GM19395 (cell line): ENCODE results near the gene ADAP1.
"Not testable (repeated sequence)": the region's sequence is repeated elsewhere in the genome, so short reads cannot be mapped to it uniquely, and the experiment has no call there.

Experiments
- ATAC-seq: cut with Tn5 transposase; IDR thresholded peaks from one replicate; pipeline ENCODE4 v1.9.1; 2021; ENCODE audit warnings: mild to moderate bottlenecking, moderate library complexity; ENCODE audit not compliant: unreplicated experiment

The ADAP1 gene, protein sequence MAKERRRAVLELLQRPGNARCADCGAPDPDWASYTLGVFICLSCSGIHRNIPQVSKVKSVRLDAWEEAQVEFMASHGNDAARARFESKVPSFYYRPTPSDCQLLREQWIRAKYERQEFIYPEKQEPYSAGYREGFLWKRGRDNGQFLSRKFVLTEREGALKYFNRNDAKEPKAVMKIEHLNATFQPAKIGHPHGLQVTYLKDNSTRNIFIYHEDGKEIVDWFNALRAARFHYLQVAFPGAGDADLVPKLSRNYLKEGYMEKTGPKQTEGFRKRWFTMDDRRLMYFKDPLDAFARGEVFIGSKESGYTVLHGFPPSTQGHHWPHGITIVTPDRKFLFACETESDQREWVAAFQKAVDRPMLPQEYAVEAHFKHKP

DNA sequence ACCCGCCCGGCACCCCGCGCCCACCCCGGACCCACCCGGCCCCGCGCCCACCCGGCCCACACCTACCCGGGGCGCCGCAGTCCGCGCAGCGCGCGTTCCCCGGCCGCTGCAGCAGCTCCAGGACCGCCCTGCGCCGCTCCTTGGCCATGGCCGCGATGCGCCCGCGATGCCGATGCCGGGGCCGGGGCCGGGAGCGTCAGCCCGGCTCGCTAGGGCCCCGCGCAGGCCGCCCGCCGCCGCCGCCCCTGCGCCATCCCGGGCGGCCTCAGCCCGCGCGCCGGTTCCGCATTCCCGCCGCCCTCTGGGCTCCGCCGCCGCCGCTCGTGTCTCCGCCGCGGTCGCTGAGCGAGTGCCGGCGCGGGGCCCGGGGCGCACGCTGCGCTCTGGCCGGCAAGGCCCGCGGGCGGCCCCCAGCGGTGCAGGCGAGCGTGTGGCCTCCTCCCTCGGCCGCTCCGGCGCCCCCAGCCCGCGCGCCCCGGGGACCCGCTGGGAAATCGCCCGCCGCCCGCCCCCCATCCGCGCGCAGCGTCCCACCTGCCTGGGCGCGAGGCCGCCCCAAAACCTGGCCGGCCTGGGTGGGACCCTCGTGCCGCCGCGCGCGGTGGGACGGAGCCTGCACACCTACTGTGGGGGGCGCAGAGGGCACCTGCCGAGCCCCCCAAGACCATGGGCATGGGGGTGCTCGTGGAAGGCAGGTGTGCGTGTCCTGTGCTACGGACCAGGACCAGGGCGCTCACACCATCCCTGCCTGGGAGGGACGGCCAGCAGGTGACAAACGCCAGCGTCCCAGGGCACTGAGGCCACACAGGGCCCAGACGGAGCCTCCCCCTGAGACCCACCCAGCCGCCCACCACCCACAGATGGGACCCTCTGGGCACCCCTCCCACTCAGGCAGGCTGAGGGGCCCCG is at the start of gene ADAP1:
Gene ADAP1, minus strand, starts transcription at position 351 of the 909 bp plus-strand sequence. Its CDS starts 203 bp downstream, at position 148.
- ATAC-seq: no peak

GRCh38 chr7:1002445-1002844 is 48.0 kb upstream of the ADAP1 start:
- not testable (repeated sequence) for ATAC-seq

DNA sequence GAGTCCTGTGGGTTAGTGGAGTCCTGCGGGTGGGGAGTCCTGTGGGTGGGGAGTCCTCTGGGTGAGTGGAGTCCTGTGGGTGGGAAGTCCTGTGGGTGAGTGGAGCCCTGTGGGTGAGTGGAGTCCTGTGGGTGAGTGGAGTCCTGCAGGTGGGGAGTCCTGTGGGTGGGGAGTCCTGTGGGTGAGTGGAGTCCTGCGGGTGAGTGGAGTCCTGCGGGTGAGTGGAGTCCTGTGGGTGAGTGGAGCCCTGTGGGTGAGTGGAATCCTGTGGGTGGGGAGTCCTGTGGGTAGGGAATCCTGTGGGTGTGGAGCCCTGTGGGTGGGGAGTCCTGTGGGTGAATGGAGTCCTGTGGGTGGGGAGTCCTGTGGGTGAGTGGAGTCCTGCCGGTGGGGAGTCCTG is 47.5 kb upstream of the ADAP1 start:
- ATAC-seq: not testable (repeated sequence)

DNA sequence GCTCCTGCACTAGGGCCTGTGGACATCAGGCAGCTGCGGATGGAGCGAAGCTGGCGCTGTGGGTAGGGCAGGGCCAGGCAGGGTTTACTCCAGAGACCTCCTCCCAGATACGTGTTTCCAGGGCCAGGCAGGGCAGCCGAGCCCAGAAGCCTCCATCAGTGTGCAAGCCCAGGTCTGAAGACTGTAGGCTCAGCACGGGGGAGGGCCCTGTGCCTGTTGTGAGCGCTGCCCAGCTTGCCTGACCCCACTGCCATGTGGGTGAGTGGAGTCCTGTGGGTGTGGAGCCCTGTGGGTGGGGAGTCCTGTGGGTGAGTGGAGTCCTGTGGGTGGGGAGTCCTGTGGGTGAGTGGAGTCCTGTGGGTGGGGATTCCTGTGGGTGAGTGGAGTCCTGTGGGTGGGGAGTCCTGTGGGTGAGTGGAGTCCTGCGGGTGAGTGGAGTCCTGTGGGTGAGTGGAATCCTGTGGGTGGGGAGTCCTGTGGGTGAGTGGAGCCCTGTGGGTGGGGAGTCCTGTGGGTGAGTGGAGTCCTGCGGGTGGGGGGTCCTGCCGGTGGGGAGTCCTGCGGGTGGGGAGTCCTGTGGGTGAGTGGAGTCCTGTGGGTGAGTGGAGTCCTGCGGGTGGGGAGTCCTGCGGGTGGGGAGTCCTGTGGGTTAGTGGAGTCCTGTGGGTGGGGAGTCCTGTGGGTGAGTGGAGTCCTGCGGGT is 46.7 kb upstream of the ADAP1 start:
- ATAC-seq: not testable (repeated sequence)

GRCh38 chr7:999941-1000935 is 45.8 kb upstream of the ADAP1 start:
- ATAC-seq: no peak

GRCh38 chr7:999149-999879 is 44.8 kb upstream of the ADAP1 start:
- ATAC-seq: no peak

GRCh38 chr7:997404-998395 is 43.2 kb upstream of the ADAP1 start:
- ATAC-seq: no peak

- ATAC-seq: no peak
These were observed 41.8 kb upstream of the ADAP1 start for GRCh38 chr7:996079-996872.

- ATAC-seq: no peak
These were observed 41.1 kb upstream of the ADAP1 start for GRCh38 chr7:995571-995970.

GRCh38 chr7:994592-995308 is 40.3 kb upstream of the ADAP1 start:
- no peak for ATAC-seq

DNA sequence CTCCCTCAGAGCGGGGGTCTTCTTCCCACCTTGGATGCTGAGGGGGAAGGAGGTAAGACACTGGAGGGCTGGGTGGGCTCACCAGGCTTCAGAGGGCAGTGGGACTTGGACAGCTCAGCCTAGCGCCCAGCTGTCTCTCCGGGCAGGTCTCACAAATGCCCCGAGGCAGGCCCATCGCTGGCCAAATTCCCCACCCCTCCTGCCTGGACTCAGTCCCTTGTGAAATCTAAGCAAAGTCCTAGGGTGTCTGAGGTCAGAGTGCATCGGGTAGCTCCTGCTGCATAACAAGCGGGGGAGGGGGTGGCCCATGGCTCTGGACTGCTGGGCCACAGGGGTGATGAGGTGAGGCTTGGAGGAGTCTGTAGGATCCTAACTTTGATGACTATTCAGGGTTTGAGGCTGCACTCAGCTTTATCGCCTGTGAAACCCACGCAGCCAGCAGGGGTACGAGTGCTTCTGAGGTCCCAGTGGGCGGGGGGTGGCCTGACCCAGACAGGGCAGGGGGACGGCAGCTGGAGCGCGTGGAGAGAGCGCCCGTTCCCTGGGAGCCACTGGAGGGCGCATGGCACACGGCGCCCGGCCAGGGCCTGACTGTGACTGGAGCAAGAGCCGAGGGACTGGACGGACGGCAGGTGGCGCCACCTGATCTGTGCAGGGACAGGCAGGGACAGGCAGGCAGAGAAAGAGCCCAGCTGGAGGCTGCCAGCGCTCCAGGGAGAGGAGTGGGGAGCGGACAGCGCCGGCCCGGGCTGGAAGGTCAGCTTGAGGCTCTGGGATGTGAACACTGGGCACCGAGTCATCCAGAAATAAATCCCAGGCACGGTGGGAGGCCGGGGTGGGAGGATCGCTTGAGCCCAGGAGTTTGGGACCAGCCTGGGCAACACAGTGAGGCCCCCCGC is 38.5 kb upstream of the ADAP1 start:
- peak; percentile 82 for ATAC-seq

- ATAC-seq: no peak
These were observed 37.5 kb upstream of the ADAP1 start for GRCh38 chr7:991729-992656.

- ATAC-seq: no peak
These were observed 36.7 kb upstream of the ADAP1 start for GRCh38 chr7:990933-991728.
